ENCODE data around the gene TTC33.

GRCh38 chr5:40775846-40776657 lies 20.3 kb upstream of the TTC33 start:
- TF ChIP-seq EZH2phosphoT487 (IDR thresholded peaks at IDR 0.05; ENCODE audit: insufficient read depth, low read depth) (no peak), EZH2 (IDR thresholded peaks at IDR 0.05; ENCODE audit: insufficient read depth, poor library complexity, severe bottlenecking) (no peak)

All from GM23248 (cell line).